Frontal cortex (tissue), 4 donors: Measurements from ENCODE around the gene C12orf43. TPM values are rescaled to one million over a fixed set of nuclear protein-coding genes. Genes with fewer than 3 reads are reported as not detected.

Experiments used
- DNase-seq, 2 donors: peaks; one replicate each; pipeline ENCODE4 v3.0.0; 2012; ENCODE audit warnings: low spot score in 2 of 2
- FAIRE-seq: peaks from 2 replicates; lab custom pipeline; 2012; peaks lifted over from hg19 to GRCh38; lab: Jason Lieb, UNC
- total RNA-seq: library from RNA; depleted of rRNA; stranded (reverse); fragments of >200 nt; gene quantifications from one replicate; pipeline ENCODE4 v1.2.3, GENCODE V29; 2014
- donor health status: control.
- donor health status: control.
- donor health status: control.

The C12orf43 gene
- total RNA-seq, 1 donor from 2014 or later = 12.2 TPM

- DNase-seq (no peak), FAIRE-seq (no peak)
Measured at GRCh38 chr12:121001060-121001459, 15.2 kb downstream of the C12orf43 start.

GRCh38 chr12:121000530-121000929 is 15.8 kb downstream of the C12orf43 start:
- FAIRE-seq = no peak

GRCh38 chr12:120999191-121000120 is 16.8 kb downstream of the C12orf43 start:
- FAIRE-seq (no peak), DNase-seq (no peak)

More at GRCh38 chr12:121000530-121000929, 15.8 kb downstream of the C12orf43 start:
- DNase-seq = no peak

DNA sequence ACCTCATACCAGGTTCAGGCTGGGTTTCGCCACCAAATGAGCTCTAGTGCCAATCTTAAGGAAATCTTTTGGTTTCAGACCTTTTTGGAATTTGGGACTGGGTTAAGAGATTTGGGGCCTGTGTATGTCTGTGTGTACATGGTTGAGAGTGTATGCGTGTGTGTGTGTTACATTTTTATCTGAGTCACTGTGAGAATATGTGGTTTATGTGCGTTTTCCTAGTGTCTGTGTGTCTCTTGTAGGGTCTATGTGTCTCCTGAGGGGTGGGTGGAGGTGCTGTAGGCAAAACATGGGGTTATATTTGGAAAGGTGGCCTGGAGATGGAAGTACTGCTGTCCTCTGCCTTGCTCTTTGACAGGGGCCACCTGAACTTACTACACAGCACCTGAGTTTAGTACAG is 17.9 kb downstream of the C12orf43 start:
- no peak for FAIRE-seq
- no peak for DNase-seq

- FAIRE-seq = no peak
- DNase-seq = no peak
Measured at GRCh38 chr12:120997448-120997847, 18.8 kb downstream of the C12orf43 start.

GRCh38 chr12:120996133-120996746 is 20.0 kb downstream of the C12orf43 start:
- FAIRE-seq (no peak), DNase-seq (no peak)

DNA sequence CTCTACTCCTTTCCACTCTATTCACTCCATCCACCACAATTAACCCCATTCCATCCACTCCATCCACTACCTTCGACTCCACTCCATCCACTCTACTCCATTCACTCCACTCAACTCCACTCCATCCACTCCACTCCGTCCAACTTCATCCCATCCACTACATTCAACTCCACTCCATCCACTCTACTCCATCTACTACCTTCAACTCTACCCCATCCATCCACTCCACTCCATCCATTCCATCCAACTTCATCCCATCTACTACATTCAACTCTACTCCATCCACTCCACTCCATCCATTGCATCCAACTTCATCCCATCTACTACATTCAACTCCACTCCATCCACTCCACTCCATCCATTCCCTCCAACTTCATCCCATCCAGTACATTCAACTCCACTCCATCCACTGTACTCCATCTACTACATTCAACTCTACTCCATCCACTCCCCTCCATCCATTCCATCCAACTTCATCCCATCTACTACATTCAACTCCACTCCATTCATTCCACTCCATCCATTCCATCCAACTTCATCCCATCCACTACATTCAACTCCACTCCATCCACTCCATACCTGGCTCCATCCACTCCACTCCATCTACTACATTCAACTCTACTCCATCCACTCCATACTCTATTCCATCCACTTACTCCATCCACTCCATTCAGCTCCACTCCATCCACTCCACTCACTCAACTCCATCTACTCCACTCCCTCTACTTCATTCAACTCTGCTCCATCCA is 21.5 kb downstream of the C12orf43 start:
- no peak for FAIRE-seq
- DNase-seq = no peak

GRCh38 chr12:120994059-120994458 is 22.2 kb downstream of the C12orf43 start:
- no peak for FAIRE-seq
- no peak for DNase-seq

DNA sequence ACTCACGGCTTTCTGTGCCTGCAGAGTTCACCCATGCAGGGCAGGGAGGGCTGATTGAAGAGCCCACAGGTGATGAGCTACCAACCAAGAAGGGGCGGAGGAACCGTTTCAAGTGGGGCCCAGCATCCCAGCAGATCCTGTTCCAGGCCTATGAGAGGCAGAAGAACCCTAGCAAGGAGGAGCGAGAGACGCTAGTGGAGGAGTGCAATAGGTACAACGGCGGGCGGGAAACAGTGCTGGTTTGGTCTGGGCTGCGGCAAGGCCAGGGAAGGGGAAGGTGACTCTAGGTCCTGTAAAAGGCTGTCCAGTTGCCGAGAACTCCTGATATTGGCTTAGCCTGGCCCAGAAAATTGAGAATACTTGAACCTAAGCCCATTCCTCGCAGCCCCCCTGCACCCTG is 22.8 kb downstream of the C12orf43 start:
- FAIRE-seq (no peak), DNase-seq (no peak)

DNA sequence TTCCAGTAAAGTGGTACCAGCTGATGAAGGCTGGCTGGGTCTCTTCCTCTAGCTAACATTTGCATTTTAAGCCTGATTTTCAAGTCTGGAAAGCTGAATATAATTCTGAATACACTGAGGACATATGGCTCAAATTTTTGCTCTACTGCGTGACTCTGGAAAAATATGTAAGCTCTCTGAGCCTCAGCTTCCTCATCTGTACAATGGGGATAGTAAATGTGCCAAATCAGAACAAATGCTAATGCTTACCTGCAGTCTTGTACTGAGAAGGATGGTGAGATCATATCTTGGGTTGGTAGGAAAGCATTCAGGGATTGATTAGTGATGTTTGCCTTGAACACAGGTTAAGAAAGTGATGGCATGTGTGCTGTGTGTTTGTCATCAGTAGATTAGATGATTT is 23.3 kb downstream of the C12orf43 start:
- FAIRE-seq = no peak
- no peak for DNase-seq

GRCh38 chr12:120991965-120992364 is 24.3 kb downstream of the C12orf43 start:
- FAIRE-seq = no peak

DNA sequence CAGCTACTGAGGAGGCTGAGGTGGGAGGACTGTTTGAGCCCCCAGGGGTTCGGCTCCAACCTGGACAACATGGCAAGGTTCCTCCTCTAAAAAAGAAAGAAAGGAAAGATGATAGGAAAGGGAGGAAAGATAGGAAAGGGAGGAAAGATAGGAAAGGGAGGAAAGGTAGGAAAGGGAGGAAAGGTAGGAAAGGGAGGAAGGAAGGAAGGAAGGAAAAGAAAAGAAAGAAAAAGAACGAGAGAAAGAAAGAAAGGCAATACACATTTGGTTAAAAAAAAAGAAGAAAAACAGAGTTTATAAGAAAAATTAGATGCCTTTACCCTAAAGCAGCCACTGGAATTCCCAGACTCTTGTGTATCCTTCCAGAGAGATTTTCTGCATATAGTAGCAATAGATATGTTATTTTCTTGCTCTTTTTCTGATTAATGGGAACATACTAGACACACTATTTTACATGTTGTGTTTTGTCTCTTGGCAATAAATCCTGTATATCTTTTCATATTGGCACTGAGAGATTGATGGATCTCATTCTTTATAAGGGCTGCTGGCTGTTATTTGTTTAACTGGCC is 25.7 kb downstream of the C12orf43 start:
- no peak for FAIRE-seq
- no peak for DNase-seq

More at GRCh38 chr12:120991965-120992364, 24.3 kb downstream of the C12orf43 start:
- no peak for DNase-seq

GRCh38 chr12:120989687-120990086 is 26.6 kb downstream of the C12orf43 start:
- DNase-seq (no peak), FAIRE-seq (no peak)

DNA sequence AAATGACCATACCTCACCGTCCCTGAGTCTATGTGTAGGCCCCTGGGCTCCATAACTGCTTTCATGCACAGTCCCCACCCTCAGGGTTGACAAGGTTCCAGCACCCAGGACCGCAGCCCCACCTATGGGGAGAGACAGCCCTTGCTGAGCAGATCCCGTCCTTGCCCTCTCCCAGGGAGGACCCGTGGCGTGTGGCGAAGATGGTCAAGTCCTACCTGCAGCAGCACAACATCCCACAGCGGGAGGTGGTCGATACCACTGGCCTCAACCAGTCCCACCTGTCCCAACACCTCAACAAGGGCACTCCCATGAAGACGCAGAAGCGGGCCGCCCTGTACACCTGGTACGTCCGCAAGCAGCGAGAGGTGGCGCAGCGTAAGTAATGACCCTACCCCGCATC is 27.6 kb downstream of the C12orf43 start:
- DNase-seq (no peak), FAIRE-seq (no peak)

DNA sequence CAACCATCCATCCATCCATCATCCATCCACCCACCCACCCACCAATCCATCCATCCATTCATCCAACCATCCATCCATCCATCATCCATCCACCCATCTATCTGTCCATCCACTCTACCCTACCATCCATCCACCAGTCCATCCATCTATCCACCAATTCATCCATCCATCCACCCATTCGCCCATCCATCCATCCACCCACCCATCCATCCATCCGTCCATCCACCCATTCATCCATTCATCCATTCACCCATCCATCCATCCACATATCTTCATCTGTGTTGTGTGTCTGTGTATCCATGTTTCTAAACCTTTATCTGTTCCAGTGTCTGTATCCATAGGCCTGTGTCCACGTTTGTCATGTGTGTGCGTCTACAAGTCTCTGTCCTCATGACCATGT is 28.1 kb downstream of the C12orf43 start:
- FAIRE-seq = no peak
- DNase-seq = no peak

DNA sequence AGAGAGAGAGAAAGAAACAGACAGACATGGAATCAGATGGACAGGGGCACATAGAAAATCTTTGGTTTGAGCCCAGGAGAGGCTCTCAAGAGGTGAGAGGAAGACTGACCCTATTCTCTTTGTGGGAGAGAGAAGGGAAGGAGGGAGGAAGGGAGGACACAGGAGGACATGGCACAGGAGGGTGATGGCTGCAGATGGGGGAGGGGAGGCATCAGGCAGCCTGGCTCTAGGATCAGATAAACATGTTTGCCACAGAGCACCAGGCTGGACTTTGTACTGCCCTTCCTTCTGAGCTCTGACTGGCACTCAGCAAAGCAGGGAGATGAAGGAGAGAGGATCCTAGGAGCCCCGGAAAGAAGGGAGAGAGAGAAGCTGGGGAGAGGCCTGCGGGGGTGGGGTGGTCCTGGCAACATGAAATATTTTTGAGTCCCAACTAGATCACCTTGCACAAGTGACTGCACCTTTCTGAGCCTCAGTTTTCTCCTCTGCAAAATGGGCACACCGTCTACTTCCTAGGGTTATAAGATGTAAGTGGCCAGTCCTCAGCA is 31.9 kb downstream of the C12orf43 start:
- FAIRE-seq (no peak), DNase-seq (no peak)

- no peak for FAIRE-seq
- no peak for DNase-seq
Measured at GRCh38 chr12:120983759-120984158, 32.5 kb downstream of the C12orf43 start.

DNA sequence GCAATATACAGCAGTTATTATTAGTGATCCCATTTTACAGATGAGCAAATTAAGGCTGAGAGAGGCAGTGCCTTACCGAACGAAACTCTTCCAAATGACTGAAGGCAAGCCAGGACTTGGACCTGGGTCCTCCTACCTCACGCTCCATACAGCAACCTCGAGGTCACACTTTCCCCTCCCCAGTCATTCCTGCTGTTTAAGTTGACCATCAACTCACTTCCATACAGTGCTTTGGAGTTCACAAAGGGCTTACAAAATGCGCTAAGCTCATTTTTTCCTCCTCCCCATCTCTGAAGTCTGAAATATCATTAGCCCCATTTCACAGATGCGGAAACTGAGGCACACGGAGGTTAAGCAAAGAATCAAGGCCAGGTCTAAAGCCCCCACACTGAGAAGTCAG is 33.6 kb downstream of the C12orf43 start:
- DNase-seq (no peak), FAIRE-seq (no peak)

GRCh38 chr12:120981407-120981941 is 34.8 kb downstream of the C12orf43 start:
- no peak for DNase-seq
- no peak for FAIRE-seq
